Measurements from ENCODE around the gene THAP11.

The THAP11 gene

DNA sequence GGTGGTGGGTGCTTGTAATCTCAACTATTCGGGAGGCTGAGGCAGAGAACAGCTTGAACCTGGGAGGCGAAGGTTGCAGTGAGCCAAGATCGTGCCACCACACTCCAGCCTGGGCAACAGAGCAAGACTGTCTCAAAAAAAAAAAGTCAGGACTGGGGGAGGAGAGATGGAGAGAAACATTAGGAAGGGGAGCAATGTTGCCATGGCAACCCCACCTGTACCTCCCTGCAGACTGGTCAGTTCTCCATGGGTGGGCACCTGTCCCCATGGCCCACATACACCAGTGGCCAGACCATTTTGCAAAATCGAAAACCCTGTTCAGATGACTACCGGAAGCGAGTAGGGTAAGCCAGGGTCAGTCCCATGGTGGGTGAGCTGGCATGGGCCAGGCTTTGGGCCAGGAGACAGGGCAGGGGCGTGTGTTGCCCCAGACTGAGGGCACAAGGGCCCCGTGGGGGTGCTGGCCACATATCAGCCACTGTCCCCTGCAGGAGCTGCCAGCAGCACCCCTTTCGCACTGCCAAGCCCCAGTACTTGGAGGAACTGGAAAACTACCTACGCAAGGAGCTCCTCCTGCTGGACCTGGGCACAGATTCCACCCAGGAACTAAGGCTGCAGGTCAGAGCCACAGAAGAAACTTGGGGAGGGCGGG lies 21.4 kb upstream of the THAP11 start:
- TF ChIP-seq GATA2 (IDR thresholded peaks at IDR 0.05; ENCODE audit: low read depth, low read length): no peak
- no peak for TF ChIP-seq GATA3 (IDR thresholded peaks at IDR 0.05; ENCODE audit: low read depth, low read length)

DNA sequence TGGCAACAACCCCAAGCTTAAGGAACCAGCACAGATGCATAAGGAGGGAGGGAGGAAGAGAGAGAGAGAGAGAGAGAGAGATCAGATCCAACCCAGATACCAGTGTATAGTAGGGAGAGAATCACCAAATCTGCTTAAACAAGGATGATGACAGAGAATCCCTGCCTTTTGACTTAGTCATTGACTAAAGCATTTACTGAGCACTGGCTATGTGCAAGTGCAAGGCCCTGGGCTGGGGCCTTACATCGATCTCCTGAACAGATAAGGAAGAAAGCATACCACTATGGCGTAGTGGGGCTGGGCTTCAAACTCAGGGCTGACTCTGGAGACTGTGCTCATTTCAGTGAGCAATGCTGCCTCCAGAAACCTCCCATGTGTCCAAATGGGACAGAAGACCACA lies 19.6 kb upstream of the THAP11 start:
- TF ChIP-seq GATA3 (IDR thresholded peaks at IDR 0.05; ENCODE audit: low read depth, low read length) (no peak), GATA2 (IDR thresholded peaks at IDR 0.05; ENCODE audit: low read depth, low read length) (no peak)

DNA sequence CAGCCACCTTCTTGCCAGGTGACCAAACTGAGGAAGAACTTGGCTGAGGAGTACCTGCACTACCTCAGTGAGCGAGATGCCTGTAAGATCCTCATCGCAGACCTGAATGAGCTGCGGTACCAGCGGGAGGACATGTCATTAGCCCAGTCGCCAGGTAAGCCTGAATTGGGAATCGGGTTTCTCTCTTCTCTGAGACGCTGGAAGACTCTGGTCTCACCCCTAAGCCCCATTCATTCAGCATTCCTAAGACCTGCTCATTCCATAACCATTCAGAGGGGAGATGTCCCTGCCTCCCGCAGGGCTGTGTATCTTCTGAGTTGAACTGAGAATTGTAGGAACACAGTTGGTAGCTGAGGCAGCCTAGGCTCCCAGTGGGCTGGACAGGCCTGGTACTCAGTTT lies 17.0 kb upstream of the THAP11 start:
- TF ChIP-seq GATA3 (IDR thresholded peaks at IDR 0.05; ENCODE audit: low read depth, low read length) (no peak), GATA2 (IDR thresholded peaks at IDR 0.05; ENCODE audit: low read depth, low read length) (no peak)

DNA sequence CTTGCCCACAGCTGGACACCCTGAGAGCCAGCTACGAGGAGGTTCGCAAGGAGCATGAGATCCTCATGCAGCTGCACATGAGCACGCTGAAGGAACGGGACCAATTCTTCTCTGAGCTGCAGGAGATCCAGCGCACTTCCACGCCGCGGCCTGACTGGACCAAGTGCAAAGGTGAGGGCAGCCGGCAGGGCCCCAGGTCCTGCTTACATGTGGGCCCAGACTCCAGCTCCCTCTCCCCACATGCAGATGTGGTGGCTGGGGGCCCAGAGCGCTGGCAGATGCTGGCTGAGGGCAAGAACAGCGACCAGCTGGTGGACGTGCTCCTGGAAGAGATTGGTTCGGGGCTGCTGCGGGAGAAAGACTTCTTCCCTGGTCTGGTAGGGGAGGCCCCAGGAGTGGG lies 16.2 kb upstream of the THAP11 start:
- no peak for TF ChIP-seq GATA3 (IDR thresholded peaks at IDR 0.05; ENCODE audit: low read depth, low read length)
- TF ChIP-seq GATA2 (IDR thresholded peaks at IDR 0.05; ENCODE audit: low read depth, low read length): no peak

DNA sequence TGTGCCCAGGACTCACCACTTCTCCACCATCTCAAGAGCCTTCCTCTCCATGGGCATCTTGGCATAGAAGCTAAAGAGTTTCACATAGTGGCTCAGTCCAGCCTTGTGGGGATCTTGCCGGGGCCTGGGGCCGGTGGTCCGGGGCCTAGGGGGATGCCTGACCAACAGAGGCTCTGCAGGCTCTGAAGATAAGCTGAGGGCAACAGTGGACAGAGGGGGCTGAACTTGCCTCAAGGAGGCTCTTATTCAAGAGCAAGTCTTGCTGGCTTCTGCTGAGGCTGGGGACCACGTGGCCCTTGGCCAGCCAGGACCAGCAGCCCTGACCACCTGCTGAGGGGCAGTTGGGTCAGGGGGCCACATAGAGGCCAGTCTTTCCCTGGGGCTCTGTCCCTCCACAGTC lies 13.5 kb upstream of the THAP11 start:
- TF ChIP-seq GATA3 (IDR thresholded peaks at IDR 0.05; ENCODE audit: low read depth, low read length) (no peak), GATA2 (IDR thresholded peaks at IDR 0.05; ENCODE audit: low read depth, low read length) (no peak)

DNA sequence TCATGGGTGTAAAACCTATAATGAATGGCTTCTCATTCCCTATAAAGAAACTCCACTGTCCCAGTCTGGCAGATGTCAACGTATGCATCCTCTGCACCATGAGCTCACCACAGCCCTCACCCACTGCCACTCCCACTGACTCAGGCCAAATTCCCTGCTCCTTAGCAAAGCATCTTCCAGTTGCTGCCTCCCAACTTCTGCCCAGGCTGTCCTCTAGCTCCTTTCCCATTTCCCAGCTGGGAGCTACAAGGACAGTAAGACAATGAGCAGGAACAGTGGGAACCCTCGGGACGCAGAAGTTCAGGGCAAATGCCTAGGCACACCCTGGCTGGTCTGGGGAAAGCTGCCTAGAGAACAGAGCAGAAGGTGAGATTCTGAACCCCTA lies 9.1 kb upstream of the THAP11 start:
- TF ChIP-seq GATA2 (IDR thresholded peaks at IDR 0.05; ENCODE audit: low read depth, low read length) (no peak), GATA3 (IDR thresholded peaks at IDR 0.05; ENCODE audit: low read depth, low read length) (no peak)

DNA sequence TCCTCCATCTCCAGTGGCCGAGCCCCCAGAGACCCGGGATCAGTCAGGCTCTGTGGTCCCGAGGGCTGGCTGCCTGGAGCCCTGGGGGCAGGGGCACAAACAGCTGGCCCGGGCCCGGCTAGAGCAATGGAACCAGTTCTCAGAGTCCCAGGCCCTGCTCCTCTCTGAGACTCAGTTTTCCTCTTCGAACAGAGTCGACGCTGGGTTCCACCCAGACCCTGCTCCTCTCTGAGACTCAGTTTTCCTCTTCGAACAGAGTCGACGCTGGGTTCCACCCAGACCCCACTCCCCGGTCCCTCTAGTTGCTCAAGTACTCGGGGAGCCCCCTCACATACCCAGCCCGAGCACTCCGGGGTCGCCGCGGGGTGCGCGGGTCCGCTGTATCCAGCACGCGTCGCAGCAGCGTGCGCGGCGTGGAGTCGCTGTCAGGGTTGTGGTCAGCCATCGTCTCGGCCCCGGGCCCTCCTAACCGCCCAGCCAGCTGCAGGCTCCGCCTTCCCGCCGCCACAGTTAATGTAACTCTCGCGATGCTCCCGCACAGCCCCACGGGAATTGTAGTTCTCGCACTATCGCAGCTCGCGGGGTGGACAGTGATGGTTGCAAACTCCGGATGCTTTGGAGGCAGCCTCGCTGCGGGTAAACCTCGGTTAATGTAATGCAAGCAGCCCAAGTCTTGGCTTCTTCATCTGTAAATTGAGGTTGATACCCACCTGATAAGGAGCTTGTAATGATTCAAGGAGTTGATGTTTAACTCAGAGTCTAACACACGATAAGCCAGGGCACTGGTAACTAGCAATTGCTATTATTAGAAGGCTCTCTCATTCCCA lies 8.5 kb upstream of the THAP11 start:
- no peak for TF ChIP-seq GATA3 (IDR thresholded peaks at IDR 0.05; ENCODE audit: low read depth, low read length)
- TF ChIP-seq GATA2 (IDR thresholded peaks at IDR 0.05; ENCODE audit: low read depth, low read length): no peak

DNA sequence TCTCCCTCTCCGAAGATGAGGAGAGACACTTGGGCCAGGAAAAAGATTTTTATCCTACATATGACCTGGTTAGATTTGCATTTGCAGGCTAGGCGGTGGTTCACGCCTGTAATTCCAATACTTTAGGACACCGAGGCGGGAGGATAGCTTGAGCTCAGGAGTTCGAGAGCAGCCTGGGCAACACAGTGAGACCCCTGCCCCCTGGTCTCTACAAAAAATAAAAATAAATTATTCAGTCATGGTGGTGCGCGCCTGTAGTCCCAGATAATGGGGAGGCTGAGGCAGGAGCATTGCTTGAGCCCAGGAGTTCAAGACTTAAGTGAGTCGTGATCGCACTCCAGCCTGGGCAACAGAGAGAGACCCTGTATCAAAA lies 7.9 kb upstream of the THAP11 start:
- no peak for TF ChIP-seq GATA2 (IDR thresholded peaks at IDR 0.05; ENCODE audit: low read depth, low read length)
- TF ChIP-seq GATA3 (IDR thresholded peaks at IDR 0.05; ENCODE audit: low read depth, low read length): no peak

DNA sequence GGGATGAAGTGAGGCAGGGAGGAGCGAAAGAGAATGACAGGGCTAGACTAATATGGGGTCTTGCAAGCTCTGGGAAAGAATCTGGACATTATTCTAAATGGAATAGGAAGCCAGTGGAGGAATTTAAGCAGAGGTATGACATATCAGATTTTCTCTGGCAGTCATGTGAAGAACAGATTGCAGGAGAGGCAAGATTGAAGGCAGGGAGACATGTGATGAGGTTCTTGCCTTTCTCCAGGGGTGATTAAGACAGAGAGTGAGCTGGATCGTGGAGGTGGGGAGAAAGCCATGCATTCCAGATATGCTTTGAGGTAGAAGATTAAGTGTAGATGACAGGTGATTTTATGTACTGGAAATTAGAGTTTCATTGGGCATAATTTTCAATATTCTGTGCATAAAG lies 4.3 kb upstream of the THAP11 start:
- no peak for TF ChIP-seq GATA2 (IDR thresholded peaks at IDR 0.05; ENCODE audit: low read depth, low read length)
- TF ChIP-seq GATA3 (IDR thresholded peaks at IDR 0.05; ENCODE audit: low read depth, low read length): no peak

DNA sequence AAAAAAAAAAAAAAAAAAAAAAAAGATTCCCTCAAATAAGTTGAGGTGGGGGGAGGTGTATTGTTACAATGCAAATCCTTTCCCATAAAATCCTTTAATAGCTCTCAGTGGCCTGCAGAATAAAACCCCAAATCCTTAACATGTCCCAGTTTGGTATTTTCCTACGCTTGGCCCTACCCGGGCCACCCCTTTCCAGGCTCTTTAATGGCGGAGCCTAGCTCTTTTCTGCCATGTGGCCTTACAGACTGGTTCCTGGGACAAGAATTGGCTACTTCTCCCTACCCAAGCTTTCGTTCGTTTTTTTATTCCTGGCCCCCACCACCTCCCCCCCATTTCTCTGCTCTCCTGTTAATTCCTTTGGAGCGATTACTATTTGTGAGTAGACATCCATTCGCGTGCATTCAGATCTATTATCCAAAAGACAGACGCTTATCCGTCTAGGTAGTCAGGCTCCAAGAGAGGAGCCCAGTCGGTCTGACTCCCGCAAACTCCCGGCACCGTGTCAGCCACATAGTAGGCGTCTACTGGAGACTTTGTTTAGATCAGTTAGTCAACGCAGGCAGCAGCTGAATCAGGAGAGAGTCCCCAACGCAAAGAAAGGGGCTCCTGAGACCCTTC lies 813 bp upstream of the THAP11 start:
- TF ChIP-seq GATA2 (IDR thresholded peaks at IDR 0.05; ENCODE audit: low read depth, low read length) (no peak), GATA3 (IDR thresholded peaks at IDR 0.05; ENCODE audit: low read depth, low read length) (no peak)

DNA sequence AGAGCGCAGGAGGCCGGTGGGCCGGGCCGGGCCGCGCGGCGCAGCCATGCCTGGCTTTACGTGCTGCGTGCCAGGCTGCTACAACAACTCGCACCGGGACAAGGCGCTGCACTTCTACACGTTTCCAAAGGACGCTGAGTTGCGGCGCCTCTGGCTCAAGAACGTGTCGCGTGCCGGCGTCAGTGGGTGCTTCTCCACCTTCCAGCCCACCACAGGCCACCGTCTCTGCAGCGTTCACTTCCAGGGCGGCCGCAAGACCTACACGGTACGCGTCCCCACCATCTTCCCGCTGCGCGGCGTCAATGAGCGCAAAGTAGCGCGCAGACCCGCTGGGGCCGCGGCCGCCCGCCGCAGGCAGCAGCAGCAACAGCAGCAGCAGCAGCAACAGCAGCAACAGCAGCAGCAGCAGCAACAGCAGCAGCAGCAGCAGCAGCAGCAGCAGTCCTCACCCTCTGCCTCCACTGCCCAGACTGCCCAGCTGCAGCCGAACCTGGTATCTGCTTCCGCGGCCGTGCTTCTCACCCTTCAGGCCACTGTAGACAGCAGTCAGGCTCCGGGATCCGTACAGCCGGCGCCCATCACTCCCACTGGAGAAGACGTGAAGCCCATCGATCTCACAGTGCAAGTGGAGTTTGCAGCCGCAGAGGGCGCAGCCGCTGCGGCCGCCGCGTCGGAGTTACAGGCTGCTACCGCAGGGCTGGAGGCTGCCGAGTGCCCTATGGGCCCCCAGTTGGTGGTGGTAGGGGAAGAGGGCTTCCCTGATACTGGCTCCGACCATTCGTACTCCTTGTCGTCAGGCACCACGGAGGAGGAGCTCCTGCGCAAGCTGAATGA lies 606 bp downstream of the THAP11 start:
- TF ChIP-seq GATA3 (IDR thresholded peaks at IDR 0.05; ENCODE audit: low read depth, low read length) (no peak), GATA2 (IDR thresholded peaks at IDR 0.05; ENCODE audit: low read depth, low read length) (no peak)

DNA sequence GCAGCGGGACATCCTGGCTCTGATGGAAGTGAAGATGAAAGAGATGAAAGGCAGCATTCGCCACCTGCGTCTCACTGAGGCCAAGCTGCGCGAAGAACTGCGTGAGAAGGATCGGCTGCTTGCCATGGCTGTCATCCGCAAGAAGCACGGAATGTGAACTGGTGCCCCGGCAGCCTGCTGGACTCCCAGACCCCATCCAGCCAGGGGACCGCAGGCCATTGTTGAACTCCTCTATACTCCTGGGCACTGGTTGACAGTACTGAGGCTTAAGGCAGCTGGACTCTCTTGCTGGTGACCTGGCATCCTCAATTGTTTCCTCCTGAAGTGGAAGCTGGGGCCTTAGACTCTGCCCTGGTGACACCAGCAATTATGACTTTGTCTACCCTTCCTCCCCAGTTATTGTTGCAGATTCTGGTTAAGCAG lies 1.2 kb downstream of the THAP11 start:
- TF ChIP-seq GATA2 (IDR thresholded peaks at IDR 0.05; ENCODE audit: low read depth, low read length): no peak
- no peak for TF ChIP-seq GATA3 (IDR thresholded peaks at IDR 0.05; ENCODE audit: low read depth, low read length)

DNA sequence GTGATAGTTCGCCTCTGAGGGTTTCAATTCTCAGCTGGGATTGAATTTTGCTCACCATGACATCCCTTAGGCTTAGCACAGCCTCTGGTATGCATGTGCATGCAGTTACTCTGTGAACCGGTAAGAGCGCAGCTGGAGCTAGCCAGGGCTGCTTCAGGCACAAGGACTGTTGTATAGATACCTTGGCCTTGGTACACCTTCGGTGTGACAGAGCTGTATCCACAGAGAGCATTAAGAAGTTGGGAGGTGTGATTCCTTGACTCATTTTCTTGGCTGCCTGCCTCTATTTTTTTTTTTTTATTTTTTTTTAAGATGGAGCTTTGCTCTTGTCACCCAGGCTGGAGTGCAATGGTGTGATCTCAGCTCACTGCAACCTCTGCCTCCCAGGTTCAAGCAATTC lies 2.4 kb downstream of the THAP11 start:
- TF ChIP-seq GATA2 (IDR thresholded peaks at IDR 0.05; ENCODE audit: low read depth, low read length): no peak
- no peak for TF ChIP-seq GATA3 (IDR thresholded peaks at IDR 0.05; ENCODE audit: low read depth, low read length)

All from SH-SY5Y (cell line).